Inferior parietal cortex (tissue), 1 donor: ENCODE data around the gene KMT2C.
A peak's percentile ranks its signal among the peaks of the same experiment; 100 is the strongest.
"Not testable (repeated sequence)": the region's sequence is repeated elsewhere in the genome, so short reads cannot be mapped to it uniquely, and the experiment has no call there.

Experiments
- DNase-seq: peaks from one replicate; pipeline ENCODE4 v3.0.0-alpha.2; 2016; ENCODE audit errors: extremely low spot score

KMT2C gene

GRCh38 chr7:152441810-152442209, 6.0 kb upstream of the KMT2C start:
- not testable (repeated sequence) for DNase-seq

GRCh38 chr7:152441168-152441567, 5.4 kb upstream of the KMT2C start:
- DNase-seq = not testable (repeated sequence)

- DNase-seq = not testable (repeated sequence)
Measured at GRCh38 chr7:152438017-152438416, 2.2 kb upstream of the KMT2C start.

- DNase-seq = peak; percentile 27
Measured at GRCh38 chr7:152436931-152437575, 1.2 kb upstream of the KMT2C start.

GRCh38 chr7:152436111-152436930, 518 bp upstream of the KMT2C start:
- peak; percentile 87 for DNase-seq

- DNase-seq = peak; percentile 35
Measured at GRCh38 chr7:152434511-152435383, 1.1 kb downstream of the KMT2C start.

- peak; percentile 40 for DNase-seq
Measured at GRCh38 chr7:152433721-152434490, 1.9 kb downstream of the KMT2C start.

GRCh38 chr7:152432735-152433134, 3.1 kb downstream of the KMT2C start:
- DNase-seq = not testable (repeated sequence)

GRCh38 chr7:152430854-152431253, 4.9 kb downstream of the KMT2C start:
- DNase-seq = no peak

GRCh38 chr7:152430118-152430517, 5.7 kb downstream of the KMT2C start:
- DNase-seq = not testable (repeated sequence)

- DNase-seq = no peak
Measured at GRCh38 chr7:152424348-152425108, 11.3 kb downstream of the KMT2C start.

GRCh38 chr7:152423991-152424347, 11.8 kb downstream of the KMT2C start:
- no peak for DNase-seq

GRCh38 chr7:152423171-152423570, 12.6 kb downstream of the KMT2C start:
- not testable (repeated sequence) for DNase-seq

- not testable (repeated sequence) for DNase-seq
Measured at GRCh38 chr7:152420950-152421349, 14.9 kb downstream of the KMT2C start.

- DNase-seq = no peak
Measured at GRCh38 chr7:152419473-152420429, 16.1 kb downstream of the KMT2C start.

- no peak for DNase-seq
Measured at GRCh38 chr7:152414779-152415178, 21.0 kb downstream of the KMT2C start.

GRCh38 chr7:152411389-152411788, 24.4 kb downstream of the KMT2C start:
- DNase-seq = no peak

GRCh38 chr7:152406491-152406890, 29.3 kb downstream of the KMT2C start:
- no peak for DNase-seq

- DNase-seq = not testable (repeated sequence)
Measured at GRCh38 chr7:152406030-152406429, 29.8 kb downstream of the KMT2C start.
